ENCODE results near the gene THPO. TPM values are rescaled to one million over a fixed set of nuclear protein-coding genes. Genes with fewer than 3 reads are reported as not detected.

Gene THPO
- total and polyA plus RNA-seq, 4 donors: 0.17 to 0.31 (median 0.20) TPM

DNA sequence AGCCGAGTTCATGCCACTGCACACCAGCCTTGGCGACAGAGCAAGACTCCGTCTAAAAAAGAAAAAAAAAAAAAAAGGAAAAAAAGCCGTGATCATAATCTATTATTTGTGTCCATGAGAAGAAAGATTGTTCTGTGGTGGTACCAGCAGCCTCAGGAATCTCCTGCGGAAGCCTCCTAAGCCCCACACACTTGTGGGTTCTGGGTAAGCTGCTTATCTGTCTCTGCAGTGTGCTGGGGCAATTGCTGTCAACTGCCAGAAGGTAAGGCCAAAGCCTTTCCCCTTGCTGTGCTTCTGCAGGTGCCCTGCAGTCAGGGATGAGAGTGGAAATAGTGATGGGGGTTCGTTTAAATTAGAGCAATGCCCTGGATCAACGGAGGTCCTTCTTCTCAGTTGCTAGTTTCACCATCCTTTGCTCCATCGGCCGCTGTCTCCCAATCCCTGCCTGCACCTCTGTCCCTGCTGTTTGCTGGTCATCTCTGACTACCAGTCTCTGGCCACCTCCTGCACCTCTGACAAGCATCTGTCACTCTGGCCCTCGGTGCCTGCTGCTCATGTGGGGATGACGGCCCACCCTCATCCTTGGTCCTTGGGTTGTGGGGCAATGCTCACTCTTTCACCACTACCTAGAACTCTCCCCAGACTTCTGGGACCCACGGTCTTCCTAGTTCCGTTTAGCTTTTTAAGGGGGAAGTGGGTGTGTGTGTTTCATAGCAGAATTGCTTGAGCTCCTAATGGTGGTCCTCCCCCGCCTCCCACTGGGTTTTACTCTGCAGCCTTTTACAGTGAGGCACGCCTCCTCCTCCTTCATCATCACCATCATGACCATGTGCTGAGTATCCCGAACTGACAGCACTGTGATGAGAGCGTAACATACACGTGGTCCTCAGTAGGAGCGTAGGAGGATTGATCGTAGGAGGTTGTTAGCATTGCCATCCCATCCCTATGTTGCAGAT, 27.3 kb upstream of the THPO start:
- no peak overlapping the region for H3K9ac ChIP-seq (ENCODE audit: insufficient read depth in 1 of 2, low read length in 2 of 2)
- no peak overlapping the region for H3K27ac ChIP-seq (ENCODE audit: low read depth in 1 of 2, low read length in 1 of 2)
- WGBS, 2 donors: 70 to 76% methylated on average over 20 of the region's 20 CpGs
- no peak for TF ChIP-seq CTCF (IDR thresholded peaks at IDR 0.05; ENCODE audit: control extremely low read depth, extremely low read depth)
- H3K4me1 ChIP-seq (ENCODE audit: control insufficient read depth in 5 of 5, insufficient read depth in 5 of 5, low read length in 5 of 5): no peaks in the 10 kb centered on the region
- no peaks in the 10 kb centered on the region for H3K9me3 ChIP-seq (ENCODE audit: control insufficient read depth in 4 of 4, insufficient read depth in 3 of 4, low read length in 3 of 4)
- H3K36me3 ChIP-seq (ENCODE audit: control insufficient read depth in 4 of 4, insufficient read depth in 4 of 4, low read length in 4 of 4): no peaks in the 10 kb centered on the region
- DNase-seq (no peak), ATAC-seq (ENCODE audit: insufficient read depth, low FRiP score) (no peak)
- H3K4me3 ChIP-seq: no peak overlapping the region
- H3K27me3 ChIP-seq (ENCODE audit: control insufficient read depth in 3 of 3, insufficient read depth in 3 of 3, low read length in 2 of 3): peaks cover 0 to 10% (median 6%) of the 10 kb centered on the region in 3 donors

GRCh38 chr3:184399410-184399809, 21.4 kb upstream of the THPO start:
- Histone ChIP-seq H3K27ac (ENCODE audit: low read depth in 1 of 2, low read length in 1 of 2) (no peak overlapping the region), H3K36me3 (ENCODE audit: control insufficient read depth in 4 of 4, insufficient read depth in 4 of 4, low read length in 4 of 4) (no peaks in the 10 kb centered on the region), H3K27me3 (ENCODE audit: control insufficient read depth in 3 of 3, insufficient read depth in 3 of 3, low read length in 2 of 3) (peaks cover 0 to 11% (median 10%) of the 10 kb centered on the region in 3 donors), H3K4me3 (no peak overlapping the region), H3K4me1 (ENCODE audit: control insufficient read depth in 5 of 5, insufficient read depth in 5 of 5, low read length in 5 of 5) (no peaks in the 10 kb centered on the region), H3K9ac (ENCODE audit: insufficient read depth in 1 of 2, low read length in 2 of 2) (no peak overlapping the region), H3K9me3 (ENCODE audit: control insufficient read depth in 4 of 4, insufficient read depth in 3 of 4, low read length in 3 of 4) (no peaks in the 10 kb centered on the region)
- no peak for ATAC-seq (ENCODE audit: insufficient read depth, low FRiP score)
- DNase-seq: peak; percentile 34 to 82 (median 76)
- WGBS, 2 donors: 29 to 47% methylated on average over 9 of the region's 9 CpGs
- TF ChIP-seq CTCF (IDR thresholded peaks at IDR 0.05; ENCODE audit: control extremely low read depth, extremely low read depth): no peak

DNA sequence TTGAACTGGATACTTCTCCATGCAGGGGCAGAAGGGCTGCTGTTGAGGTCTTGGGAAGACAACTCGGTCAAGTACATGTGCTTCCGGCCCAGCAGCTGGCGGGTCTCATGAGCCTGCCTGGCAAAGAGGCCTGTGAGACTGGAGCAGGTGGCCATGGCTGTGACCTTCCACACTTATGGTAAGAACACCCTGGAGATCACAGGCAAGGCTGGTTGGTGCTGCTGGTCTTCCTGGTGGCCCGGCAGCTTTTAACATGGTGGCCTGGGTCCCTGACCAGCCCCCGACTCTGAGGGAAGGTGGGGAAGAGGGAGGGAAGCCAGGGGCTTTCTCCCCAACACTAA, 17.3 kb upstream of the THPO start:
- TF ChIP-seq CTCF (IDR thresholded peaks at IDR 0.05; ENCODE audit: control extremely low read depth, extremely low read depth): no peak
- peaks cover 0 to 2% (median 0%) of the 10 kb centered on the region in 4 donors for H3K9me3 ChIP-seq (ENCODE audit: control insufficient read depth in 4 of 4, insufficient read depth in 3 of 4, low read length in 3 of 4)
- H3K27ac ChIP-seq (ENCODE audit: low read depth in 1 of 2, low read length in 1 of 2): no peak overlapping the region
- H3K9ac ChIP-seq (ENCODE audit: insufficient read depth in 1 of 2, low read length in 2 of 2): no peak overlapping the region
- no peak for DNase-seq
- H3K27me3 ChIP-seq (ENCODE audit: control insufficient read depth in 3 of 3, insufficient read depth in 3 of 3, low read length in 2 of 3): peaks cover 0 to 5% (median 0%) of the 10 kb centered on the region in 3 donors
- 81 to 91% methylated on average over 5 of the region's 5 CpGs for WGBS, 2 donors
- no peak for ATAC-seq (ENCODE audit: insufficient read depth, low FRiP score)
- H3K4me3 ChIP-seq: no peak overlapping the region
- H3K4me1 ChIP-seq (ENCODE audit: control insufficient read depth in 5 of 5, insufficient read depth in 5 of 5, low read length in 5 of 5): no peaks in the 10 kb centered on the region
- no peaks in the 10 kb centered on the region for H3K36me3 ChIP-seq (ENCODE audit: control insufficient read depth in 4 of 4, insufficient read depth in 4 of 4, low read length in 4 of 4)
